ENCODE results near the gene SCAI.

- no peak for TF ChIP-seq POLR2A (IDR thresholded peaks at IDR 0.05)
- TF ChIP-seq CTCF (IDR thresholded peaks at IDR 0.05 in 8 of 11, conservative IDR thresholded peaks at IDR 0.05 in 3 of 11) = no peak
- no peak for TF ChIP-seq POLR2AphosphoS5 (IDR thresholded peaks at IDR 0.05)
These were observed 2.8 kb downstream of the SCAI start for GRCh38 chr9:125140576-125140975.

Data from spleen (tissue), 7 donors.